ENCODE data around the gene EXD2. TPM values are rescaled to one million over a fixed set of nuclear protein-coding genes. Genes with fewer than 3 reads are reported as not detected.

EXD2 gene
- total RNA-seq, 3 donors from 2014 or later: 20.9 to 28.6 (median 27.2) TPM

DNA sequence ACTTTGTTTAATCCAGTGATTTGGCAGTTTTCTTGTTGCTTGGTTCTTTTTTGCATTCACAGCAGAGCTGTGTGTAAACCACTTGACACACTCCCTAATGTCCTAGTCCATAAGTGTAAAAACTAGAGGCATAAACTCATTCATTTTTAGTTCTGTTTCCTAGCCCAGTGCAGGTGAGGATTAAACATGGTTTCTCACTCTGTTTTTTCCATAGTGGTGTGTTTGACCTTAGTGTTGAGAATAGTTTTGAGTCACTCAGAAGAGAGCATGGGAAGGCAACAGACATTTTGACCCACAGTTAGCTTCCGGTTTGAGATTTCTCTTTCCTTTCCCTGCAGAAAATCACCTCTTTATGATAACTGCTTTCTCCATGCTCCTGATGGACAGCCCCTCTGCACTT, 44.4 kb downstream of the EXD2 start:
- intact Hi-C loops (cut with DNase I, micrococcal nuclease): no loop called here
- Histone ChIP-seq H3K4me3 (no peak overlapping the region), H3K9me3 (no peaks in the 10 kb centered on the region), H3K36me3 (ENCODE audit: low read depth) (peaks cover 14% of the 10 kb centered on the region), H3K4me1 (ENCODE audit: low read depth) (no peaks in the 10 kb centered on the region)
- TF ChIP-seq, protein P1, sequence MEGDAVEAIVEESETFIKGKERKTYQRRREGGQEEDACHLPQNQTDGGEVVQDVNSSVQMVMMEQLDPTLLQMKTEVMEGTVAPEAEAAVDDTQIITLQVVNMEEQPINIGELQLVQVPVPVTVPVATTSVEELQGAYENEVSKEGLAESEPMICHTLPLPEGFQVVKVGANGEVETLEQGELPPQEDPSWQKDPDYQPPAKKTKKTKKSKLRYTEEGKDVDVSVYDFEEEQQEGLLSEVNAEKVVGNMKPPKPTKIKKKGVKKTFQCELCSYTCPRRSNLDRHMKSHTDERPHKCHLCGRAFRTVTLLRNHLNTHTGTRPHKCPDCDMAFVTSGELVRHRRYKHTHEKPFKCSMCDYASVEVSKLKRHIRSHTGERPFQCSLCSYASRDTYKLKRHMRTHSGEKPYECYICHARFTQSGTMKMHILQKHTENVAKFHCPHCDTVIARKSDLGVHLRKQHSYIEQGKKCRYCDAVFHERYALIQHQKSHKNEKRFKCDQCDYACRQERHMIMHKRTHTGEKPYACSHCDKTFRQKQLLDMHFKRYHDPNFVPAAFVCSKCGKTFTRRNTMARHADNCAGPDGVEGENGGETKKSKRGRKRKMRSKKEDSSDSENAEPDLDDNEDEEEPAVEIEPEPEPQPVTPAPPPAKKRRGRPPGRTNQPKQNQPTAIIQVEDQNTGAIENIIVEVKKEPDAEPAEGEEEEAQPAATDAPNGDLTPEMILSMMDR (IDR thresholded peaks at IDR 0.05): no peak
- no peak for DNase-seq
- no peak for ATAC-seq

DNA sequence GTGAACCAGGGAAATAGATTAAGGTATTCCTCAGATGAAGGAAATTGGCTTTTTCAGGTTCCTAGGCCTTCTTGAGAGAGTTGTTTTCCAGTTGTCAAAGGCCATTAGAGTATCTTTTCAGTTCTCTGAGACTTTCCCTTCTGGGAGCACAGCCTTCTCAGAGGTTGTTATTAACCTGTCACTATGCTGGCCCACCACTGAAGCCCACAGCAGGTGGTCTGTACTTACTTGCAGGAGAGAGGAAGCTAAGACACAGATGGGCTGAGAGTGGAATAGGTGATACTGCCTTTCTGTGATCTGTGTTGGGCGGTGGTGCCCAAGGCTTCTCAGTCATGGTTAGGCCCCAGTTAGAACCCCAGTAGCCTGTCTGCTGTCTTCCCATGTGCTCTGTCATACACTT, 45.8 kb downstream of the EXD2 start:
- ATAC-seq (no peak), DNase-seq (no peak)
- TF ChIP-seq, protein P1 (IDR thresholded peaks at IDR 0.05): no peak
- Histone ChIP-seq H3K9me3 (no peaks in the 10 kb centered on the region), H3K4me1 (ENCODE audit: low read depth) (peaks cover 8% of the 10 kb centered on the region), H3K4me3 (no peak overlapping the region), H3K36me3 (ENCODE audit: low read depth) (peaks cover 14% of the 10 kb centered on the region)
- intact Hi-C loops (cut with DNase I, micrococcal nuclease): no loop called here

DNA sequence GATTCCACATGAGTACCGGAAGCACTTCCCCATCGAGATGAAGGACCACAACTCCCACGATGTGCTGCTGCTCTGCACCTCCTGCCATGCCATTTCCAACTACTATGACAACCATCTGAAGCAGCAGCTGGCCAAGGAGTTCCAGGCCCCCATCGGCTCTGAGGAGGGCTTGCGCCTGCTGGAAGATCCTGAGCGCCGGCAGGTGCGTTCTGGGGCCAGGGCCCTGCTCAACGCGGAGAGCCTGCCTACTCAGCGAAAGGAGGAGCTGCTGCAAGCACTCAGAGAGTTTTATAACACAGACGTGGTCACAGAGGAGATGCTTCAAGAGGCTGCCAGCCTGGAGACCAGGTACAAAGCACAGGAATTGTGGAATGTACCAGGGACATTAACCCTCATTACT, 46.3 kb downstream of the EXD2 start:
- Histone ChIP-seq H3K4me3 (no peak overlapping the region), H3K9me3 (no peaks in the 10 kb centered on the region), H3K36me3 (ENCODE audit: low read depth) (peaks cover 14% of the 10 kb centered on the region), H3K4me1 (ENCODE audit: low read depth) (peaks cover 8% of the 10 kb centered on the region)
- DNase-seq (no peak), ATAC-seq (no peak)
- intact Hi-C loops (cut with DNase I, micrococcal nuclease): no loop called here
- TF ChIP-seq, protein P1 (IDR thresholded peaks at IDR 0.05): no peak

DNA sequence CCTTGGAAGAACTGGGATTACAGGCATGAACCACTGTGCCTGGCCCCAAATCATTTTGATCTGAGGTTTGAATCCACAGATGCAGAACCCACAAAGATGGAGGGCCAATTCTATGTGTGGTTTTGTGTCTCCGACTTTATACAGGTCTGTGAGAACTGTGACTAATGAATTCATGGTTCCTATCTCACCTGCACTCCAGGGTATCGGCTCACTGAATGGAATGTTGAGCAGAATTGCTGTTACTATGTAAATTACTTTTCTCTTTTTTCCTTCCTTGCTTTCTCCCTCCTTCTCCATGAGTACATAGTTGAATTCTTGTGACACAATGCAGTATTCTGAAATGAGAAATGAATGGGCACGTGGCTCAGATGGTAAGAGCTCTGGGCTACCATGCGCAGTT, 47.6 kb downstream of the EXD2 start:
- DNase-seq (no peak), ATAC-seq (no peak)
- Histone ChIP-seq H3K9me3 (no peaks in the 10 kb centered on the region), H3K4me1 (ENCODE audit: low read depth) (peaks cover 8% of the 10 kb centered on the region), H3K4me3 (no peak overlapping the region), H3K36me3 (ENCODE audit: low read depth) (peaks cover 14% of the 10 kb centered on the region)
- TF ChIP-seq, protein P1 (IDR thresholded peaks at IDR 0.05): no peak
- intact Hi-C loops (cut with DNase I, micrococcal nuclease): no loop called here

DNA sequence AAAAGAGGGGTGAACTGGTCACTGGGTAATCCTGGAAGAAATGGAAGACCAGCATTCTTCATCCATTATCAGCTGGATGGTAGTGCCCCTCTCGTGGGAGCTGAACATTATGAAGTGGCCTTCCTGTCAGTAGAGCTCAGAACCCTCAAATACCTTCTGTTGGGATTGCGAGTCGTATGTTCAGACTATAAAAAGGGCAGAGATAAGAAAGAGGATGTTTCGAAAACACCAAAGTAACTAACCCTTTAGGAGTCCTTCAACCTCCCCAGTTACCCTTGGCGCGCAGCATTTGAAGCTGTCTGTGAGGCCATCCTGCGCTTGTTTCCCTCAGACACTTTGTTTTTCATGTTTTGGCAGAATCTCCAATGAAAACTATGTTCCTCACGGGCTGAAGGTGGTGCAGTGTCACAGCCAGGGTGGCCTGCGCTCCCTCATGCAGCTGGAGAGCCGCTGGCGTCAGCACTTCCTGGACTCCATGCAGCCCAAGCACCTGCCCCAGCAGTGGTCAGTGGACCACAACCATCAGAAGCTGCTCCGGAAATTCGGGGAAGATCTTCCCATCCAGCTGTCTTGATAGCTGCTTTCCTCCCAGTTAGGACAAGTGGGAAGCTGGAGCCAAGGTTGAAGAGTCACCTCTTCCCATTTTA, 49.4 kb downstream of the EXD2 start:
- ATAC-seq (no peak), DNase-seq (no peak)
- Histone ChIP-seq H3K4me1 (ENCODE audit: low read depth) (peaks cover 8% of the 10 kb centered on the region), H3K9me3 (no peaks in the 10 kb centered on the region), H3K36me3 (ENCODE audit: low read depth) (peaks cover 8% of the 10 kb centered on the region), H3K4me3 (no peak overlapping the region)
- intact Hi-C loops (cut with DNase I, micrococcal nuclease): loop anchor here (10.0 kb wide), 3 partner anchors 104 to 224 kb away; no protein-coding TSS in a partner anchor
- TF ChIP-seq, protein P1 (IDR thresholded peaks at IDR 0.05): no peak

Measured in mucosa of descending colon (tissue), 3 donors.